MV-4-11 (cell line): ENCODE data around the gene RNF32.
"Not testable (repeated sequence)": the region's sequence is repeated elsewhere in the genome, so short reads cannot be mapped to it uniquely, and the experiment has no call there.

ENCODE experiments used
- DNase-seq: peaks from one replicate; lab custom pipeline; 2025; lab: John Stamatoyannopoulos, UW

RNF32 gene

DNA sequence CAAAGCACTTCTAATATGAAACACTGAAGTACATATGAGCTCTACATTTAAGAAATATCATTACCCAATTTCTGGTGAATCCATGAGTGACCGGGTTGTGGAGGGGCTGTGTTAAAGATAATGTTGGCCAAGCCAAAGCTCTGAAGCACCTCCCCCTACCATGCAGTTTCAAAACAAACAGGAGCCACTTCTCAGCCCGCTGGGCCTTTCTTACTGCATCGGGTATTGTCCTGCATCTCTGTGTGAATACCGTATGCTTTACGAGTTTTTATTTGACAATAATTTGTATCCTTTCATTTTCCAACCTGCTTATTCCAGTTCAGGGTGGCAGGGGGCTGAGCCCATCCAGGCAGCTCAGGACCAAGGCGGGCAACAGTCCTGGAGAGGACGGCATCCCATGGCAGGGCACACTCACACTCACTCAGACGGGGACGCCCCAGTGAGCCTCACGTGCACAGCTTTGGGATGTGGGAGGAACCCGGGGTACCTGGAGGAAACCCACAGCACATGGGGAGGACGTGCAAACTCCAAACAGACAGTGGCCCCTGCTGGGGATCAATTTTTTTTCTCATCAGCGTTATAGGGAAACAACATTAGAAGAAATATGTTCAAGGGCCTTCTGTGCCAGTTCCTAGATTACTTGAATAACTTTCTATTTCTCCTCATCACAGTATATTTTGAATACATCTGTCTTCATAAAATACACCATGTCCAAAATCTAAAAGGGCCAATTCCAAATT lies 1.9 kb downstream of the RNF32 start:
- no peak for DNase-seq

GRCh38 chr7:156647330-156647729 lies 6.8 kb downstream of the RNF32 start:
- not testable (repeated sequence) for DNase-seq

DNA sequence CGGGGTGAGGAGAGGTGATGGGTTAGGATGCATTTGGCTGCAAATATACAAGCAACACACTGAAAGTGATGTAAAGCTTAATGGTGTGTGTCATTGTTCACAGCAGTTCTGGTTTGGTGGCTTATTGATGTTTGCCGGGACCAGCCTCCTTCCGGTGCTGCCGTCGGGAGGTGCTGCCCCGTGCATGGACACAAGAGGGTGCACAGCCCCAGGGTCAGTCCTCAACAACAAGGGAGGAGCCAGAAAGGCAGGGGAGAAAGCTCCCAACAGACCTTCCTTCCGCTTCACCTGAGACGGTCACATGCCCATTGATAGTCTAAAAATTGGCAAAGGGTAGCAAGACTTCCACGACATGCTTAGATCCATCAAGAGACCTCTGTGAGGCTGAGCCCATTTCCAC lies 9.5 kb downstream of the RNF32 start:
- DNase-seq: peak; percentile 35

DNA sequence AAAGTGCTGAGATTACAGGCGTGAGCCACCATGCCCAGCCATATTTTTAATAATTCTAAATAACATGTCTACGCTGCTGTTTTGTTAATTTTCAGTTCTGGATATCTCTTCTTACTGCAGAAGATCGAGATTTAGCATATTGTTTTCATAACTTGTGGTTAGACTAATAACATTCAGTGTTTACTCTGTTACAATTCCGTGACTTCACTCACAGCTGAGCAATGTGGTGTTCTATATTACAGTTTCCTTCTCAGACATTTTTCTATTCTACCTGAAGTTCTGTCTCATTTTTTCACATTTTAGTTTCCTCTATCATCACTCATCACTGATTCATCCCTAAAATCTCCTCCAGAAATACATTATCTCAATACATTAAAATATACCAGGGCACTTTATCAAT lies 10.9 kb downstream of the RNF32 start:
- DNase-seq: no peak

GRCh38 chr7:156652886-156653568 lies 12.5 kb downstream of the RNF32 start:
- DNase-seq: no peak

DNA sequence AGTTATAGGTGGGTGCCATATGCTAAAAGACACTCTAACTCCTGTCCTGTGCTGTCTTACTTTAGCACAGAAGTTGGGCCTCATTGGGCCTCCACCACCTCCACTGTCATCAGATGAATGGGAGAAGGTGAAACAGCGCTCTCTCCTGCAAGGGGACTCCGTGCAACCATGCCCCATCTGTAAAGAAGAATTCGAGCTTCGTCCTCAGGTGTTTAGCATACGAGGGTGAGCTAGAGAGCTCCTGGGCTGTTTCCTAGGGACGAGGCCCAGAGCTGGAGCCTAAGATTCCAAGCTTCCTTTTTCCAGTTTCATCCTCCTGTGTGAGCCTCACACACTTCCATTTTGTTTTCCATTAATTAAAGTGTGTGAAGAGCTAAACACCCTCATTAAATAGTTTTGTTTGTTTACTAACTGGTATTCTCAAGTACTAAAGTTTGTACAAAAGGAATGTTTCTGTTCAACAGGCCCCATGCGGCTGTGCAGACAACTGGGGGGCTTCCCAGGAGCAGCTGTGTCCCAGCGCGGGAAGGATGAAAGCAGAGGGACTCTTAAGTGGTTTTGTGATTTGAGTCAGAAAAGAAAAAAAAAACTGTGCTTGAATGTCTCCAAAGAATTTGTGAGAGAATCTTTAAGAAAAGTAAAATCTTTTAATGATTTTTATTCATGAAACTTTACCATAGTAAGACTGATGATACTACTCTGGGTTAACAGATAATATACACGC lies 14.1 kb downstream of the RNF32 start:
- DNase-seq: no peak

GRCh38 chr7:156655251-156655650 lies 14.7 kb downstream of the RNF32 start:
- DNase-seq: no peak

DNA sequence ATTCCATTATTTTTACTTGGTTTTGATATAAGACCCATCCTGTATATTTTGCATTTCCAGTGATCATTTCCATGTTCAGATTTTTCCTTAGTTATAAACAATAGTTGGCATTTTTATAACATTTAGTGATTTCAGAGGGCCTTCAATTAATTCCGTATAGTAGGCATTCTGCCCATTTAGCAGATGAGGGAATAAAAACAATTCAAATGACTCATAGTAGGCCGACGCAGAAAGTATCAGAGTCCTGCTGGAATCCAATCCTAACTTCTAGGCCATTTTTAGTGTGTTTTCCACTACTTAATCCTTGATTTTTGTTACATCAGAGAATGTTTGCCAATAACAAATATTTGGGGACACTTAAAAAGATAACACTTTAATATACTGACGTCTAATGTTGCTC lies 15.4 kb downstream of the RNF32 start:
- no peak for DNase-seq

DNA sequence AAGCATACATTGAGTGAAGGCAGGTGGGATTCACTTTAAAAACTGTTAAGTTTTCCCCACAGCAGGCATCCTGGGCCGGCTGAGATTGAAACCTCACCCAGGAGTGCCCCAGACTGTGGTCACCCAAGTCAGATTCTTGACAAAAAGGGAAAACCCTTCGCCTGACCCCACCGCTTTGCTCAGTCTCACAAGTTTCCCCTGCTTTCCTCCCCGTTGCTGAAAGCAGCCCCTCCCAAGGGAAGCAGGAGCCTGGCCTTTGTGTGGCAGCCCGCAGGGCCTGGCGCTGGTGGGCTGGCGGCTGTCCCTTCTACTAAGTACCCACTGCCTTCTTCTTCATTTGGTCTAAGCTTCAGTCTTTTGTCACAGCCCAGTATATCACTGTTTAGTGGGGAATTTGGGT lies 16.0 kb downstream of the RNF32 start:
- no peak for DNase-seq

DNA sequence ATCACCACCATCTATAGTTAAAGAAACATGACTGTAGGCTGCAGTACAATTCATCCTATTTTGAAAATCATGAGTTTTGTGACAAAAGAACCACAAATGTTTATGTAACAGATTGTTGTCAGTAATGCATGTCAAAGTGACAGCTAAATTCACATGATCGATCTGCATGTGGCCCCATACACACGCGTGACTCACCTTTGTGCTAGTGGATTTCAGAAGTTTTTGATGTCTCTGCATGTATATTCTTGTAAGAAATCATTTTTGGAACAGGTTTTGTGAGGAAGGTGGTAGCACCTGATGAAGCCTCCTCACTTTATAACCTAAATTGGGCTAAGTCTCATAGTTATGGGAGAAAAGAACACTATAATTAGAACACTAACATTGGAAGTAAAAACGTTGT lies 17.1 kb downstream of the RNF32 start:
- DNase-seq: no peak

DNA sequence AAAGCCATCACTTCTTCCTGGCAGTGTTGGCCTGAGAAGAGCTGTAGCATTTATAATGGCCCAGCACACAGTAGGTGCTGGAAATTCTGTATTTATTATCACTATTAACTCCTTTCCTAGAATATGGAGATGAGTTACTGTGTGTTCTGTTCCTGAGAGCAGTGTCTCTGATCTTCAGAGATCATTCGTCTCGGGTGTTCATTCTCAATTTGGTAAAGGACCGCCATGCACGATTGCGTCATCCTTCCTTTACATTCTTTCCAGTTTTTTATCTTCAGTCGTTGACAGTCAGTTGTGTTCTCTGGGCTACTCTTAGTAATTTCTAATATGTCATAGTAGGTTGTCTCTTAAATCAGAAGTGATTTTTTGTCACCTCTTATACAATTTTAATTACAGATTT lies 18.6 kb downstream of the RNF32 start:
- DNase-seq: no peak

DNA sequence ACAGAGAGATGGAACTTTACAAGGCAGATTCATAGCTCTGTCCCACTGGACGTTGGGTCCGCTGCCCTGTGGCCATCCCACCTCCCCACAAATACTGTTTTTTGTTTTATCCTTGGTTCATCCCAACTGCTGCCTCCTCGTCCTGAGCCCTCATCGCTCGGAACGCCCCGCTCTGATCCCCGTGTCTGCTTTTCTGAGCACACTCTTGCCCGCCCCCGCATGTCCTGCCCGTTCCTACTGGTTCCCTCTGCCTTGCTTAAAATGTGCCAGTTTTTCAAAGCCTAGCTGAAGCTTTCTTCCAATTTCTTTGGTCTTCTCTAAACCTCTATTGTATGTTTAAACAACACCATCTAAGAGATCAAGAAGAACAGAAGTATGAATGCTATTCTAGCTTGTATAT lies 19.4 kb downstream of the RNF32 start:
- DNase-seq: no peak

DNA sequence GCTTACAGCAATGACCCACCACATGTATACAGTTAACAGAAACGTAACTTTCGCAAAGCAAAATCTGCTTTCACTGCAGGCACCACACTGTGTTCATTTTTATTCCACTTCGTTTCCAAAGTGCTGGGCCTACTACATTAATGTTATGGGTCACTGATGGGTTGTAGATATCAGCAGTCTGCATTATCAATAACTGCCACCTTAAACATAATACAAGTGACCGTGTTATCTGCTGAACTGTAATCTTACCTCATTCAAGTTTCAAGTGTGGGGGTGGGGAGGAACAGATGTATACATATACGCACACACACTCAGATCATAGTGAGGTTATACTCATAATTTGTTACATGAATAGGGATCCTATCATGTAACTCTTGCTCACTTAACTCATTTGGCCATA lies 21.1 kb downstream of the RNF32 start:
- no peak for DNase-seq

DNA sequence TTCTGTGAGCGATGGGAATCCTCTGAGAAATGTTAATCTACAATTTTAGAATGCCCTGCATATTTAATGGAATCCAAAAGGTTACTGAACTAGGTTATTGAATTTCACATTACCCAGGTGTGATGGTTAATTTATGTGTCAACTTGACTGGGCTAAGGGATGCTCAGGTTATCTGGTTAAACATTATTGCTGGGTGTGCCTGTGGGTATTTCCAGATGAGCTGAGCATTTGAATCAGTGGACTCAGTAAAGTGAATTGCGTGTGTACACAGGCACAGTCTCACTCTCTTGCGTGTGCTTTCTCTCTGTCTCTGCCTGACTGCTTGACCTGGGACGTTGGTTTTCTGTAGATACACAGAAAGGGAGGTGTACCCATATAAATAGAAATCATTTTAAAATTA lies 21.7 kb downstream of the RNF32 start:
- no peak for DNase-seq

GRCh38 chr7:156665101-156665500 lies 24.5 kb downstream of the RNF32 start:
- no peak for DNase-seq

GRCh38 chr7:156666368-156667109 lies 26.0 kb downstream of the RNF32 start:
- no peak for DNase-seq

- DNase-seq: no peak
Observed at GRCh38 chr7:156667110-156667426, 26.5 kb downstream of the RNF32 start.

- DNase-seq: no peak
Observed at GRCh38 chr7:156668130-156668741, 27.7 kb downstream of the RNF32 start.

DNA sequence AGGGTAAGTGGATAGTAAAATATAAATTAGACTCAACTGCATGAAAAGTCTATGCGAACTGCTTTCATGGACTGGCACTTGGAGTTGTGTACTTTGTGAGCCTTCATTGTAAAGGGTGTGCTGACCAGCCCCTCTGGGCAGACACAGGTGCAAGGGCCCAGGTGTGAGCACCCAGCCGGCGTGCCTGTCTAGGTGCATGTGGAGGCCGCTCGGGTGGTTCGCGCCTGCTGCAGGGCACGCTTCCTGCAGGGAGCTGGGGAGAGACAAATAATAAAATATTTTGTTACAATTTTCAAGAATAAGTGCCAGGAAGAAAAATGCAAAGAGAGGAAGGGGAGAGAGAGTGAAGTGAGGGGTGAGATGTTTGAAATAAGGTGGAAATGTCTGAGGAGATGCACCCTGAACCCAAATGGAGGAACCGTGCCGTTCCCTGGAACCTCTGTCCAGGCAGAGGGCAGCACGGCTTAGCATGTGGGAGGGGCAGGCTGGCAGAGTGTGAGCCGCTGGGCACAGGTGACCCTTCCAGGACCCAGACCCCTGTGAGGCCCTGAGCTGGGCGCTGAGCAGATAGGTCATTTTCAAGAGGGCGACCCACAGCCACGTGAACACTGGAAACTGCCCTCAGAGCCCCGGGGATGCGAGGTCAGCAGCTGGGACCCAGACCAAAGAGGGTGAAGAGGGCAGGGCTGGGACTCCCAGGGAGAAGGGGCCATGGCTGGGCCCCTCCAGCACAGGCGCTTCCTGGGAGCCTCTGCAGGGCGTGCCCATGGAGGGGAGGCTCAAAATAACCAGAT lies 28.7 kb downstream of the RNF32 start:
- DNase-seq: no peak

DNA sequence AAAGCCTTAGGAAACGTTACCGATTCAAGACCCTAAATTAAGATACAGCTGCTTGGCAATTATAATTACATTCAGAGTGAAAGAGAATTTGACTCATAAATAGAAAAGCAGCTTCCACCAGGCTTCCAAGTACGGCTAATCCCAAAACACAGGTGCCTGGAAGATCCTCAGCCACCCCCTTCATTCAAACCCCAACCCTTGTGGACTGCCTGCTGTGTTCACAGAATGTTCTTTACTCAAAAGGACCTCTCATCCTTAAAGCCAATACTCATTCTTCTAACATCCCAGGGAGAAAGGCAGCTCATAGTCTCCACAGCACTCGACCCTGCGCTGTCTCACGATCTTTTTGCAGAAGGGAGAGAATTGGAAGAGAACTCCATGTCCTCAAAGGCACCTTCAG lies 32.9 kb downstream of the RNF32 start:
- DNase-seq: no peak

DNA sequence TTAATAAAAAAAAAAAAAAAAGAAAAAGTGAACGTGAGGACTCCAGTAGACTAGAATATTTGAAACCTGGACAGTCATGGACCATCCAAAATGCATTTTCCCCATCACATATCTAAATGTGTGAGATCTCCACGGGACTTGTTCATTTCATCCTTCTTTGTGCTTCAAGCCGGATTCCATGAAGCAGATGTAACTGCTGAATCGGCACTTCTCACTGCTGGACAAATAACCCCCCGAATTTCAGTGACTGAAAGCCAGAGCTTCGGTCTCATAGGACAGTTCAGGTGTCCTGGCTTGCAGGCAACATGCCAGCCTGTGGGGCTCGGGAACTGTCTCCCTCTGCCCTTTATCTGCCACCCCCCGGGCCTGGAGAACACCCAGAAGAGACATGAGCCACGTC lies 33.3 kb downstream of the RNF32 start:
- no peak for DNase-seq
